ENCODE data around the gene NPVF. TPM values are rescaled to one million over a fixed set of nuclear protein-coding genes. Genes with fewer than 3 reads are reported as not detected.

The NPVF gene
- total and polyA plus RNA-seq, 5 donors, result not detected

Other genes with a start within 250 kb of the NPVF start
- gene OSBPL3, start 248.3 kb downstream of the NPVF start, total RNA-seq, result 10 to 100 TPM in 2 of 4 donors, 1 to 10 TPM in 2; 9.0 to 12.9 (median 10.4) TPM
- 3.2 TPM for gene OSBPL3, start 248.3 kb downstream of the NPVF start, polyA plus RNA-seq
- gene CYCS, start 103.2 kb downstream of the NPVF start, total RNA-seq, result 100 to 1,000 TPM; 504 to 668 (median 617) TPM
- gene CYCS, start 103.2 kb downstream of the NPVF start, polyA plus RNA-seq, result 708 TPM

Data from right cardiac atrium (tissue), 5 donors.